K562 (cell line): ENCODE data around the gene PPP1R9A. TPM values are rescaled to one million over a fixed set of nuclear protein-coding genes. Genes with fewer than 3 reads are reported as not detected.

Source experiments
- ATAC-seq: fragments of 200-7000 bp; cut with Tn5 transposase; 3 replicates; pipeline ENCODE4 v1.9.1; 2020; ENCODE audit warnings: moderate library complexity
- BruUV-seq: library from RNA; stranded (reverse); fragments of 400-500 nt; replicated peaks from 2 replicates; lab custom pipeline; 2021; lab: Mats Ljungman, UMichigan
- CTCF ChIA-PET: fragments of 300-600 bp; formaldehyde crosslinking; extraction: SDS; loops from one replicate; lab custom pipeline; 2021; ENCODE audit warnings: low intra/inter-chr PET ratio; lab: Yijun Ruan, JAX
- POLR2A ChIA-PET: fragments of 300-600, 350-650 bp; sonication (Branson Sonifier 250); formaldehyde crosslinking; extraction: SDS; loops from one replicate; lab custom pipeline; 2021; ENCODE audit warnings: antibody characterized with exemption, inconsistent platforms; lab: Yijun Ruan, JAX
- DNase-seq, 4 experiments: peaks; one replicate each; pipeline versions ENCODE4 v3.0.0 to v3.0.0-alpha.2; 2011 to 2018; ENCODE audit warnings: low spot score in 3 of 4, mixed read lengths in 3 of 4; ENCODE audit errors: extremely low read depth in 1 of 4
- FAIRE-seq: peaks from 2 replicates; lab custom pipeline; 2011; peaks lifted over from hg19 to GRCh38; lab: Jason Lieb, UNC
- H2AFZ ChIP-seq: 2 replicates; pipeline ENCODE4 v1.6.0; 2011; ENCODE audit warnings: low read depth, low read length, control low read depth, inconsistent platforms
- H3K27ac ChIP-seq: fragments of 200-600 bp; 3 replicates; pipeline ENCODE4 v1.8.0; 2011; ENCODE audit warnings: low read depth, mild to moderate bottlenecking, control low read depth, inconsistent platforms, low read length, moderate library complexity, mixed read lengths; ENCODE audit errors: extremely low read depth
- H3K27me3 ChIP-seq, 2 experiments: fragments of 300-600 bp in 1 of 2; 2 replicates in 1 of 2; 3 replicates in 1 of 2; pipeline versions ENCODE4 v1.6.0 to v1.8.0; 2011; ENCODE audit warnings: inconsistent platforms in 2 of 2, low read length in 2 of 2, mild to moderate bottlenecking in 1 of 2, mixed read lengths in 1 of 2, moderate library complexity in 1 of 2; ENCODE audit not compliant: control insufficient read depth in 2 of 2, insufficient read depth in 2 of 2
- H3K36me3 ChIP-seq: fragments of 300-600 bp; 3 replicates; pipeline ENCODE4 v1.8.0; 2011; ENCODE audit warnings: mild to moderate bottlenecking, low read length, inconsistent platforms; ENCODE audit not compliant: control insufficient read depth, insufficient read depth
- H3K4me1 ChIP-seq, 2 experiments: fragments of 200-600 bp in 1 of 2; replicated peaks in 1 of 2; 2 replicates in 1 of 2; 3 replicates in 1 of 2; pipeline versions ENCODE4 v1.5.1 to v1.8.0; 2011; ENCODE audit warnings: inconsistent platforms in 2 of 2, low read length in 2 of 2, mild to moderate bottlenecking in 1 of 2, mixed read lengths in 1 of 2, moderate library complexity in 1 of 2; ENCODE audit not compliant: control insufficient read depth in 2 of 2, insufficient read depth in 2 of 2
- H3K4me2 ChIP-seq: 2 replicates; pipeline ENCODE4 v1.6.1; 2011; ENCODE audit warnings: low read length, control low read depth, inconsistent platforms, mixed read lengths; ENCODE audit not compliant: insufficient read depth
- H3K4me3 ChIP-seq: fragments of 200-600 bp; sonication (generic), shearing (Covaris generic); 2 replicates; pipeline ENCODE4 v1.5.1; 2016; ENCODE audit warnings: control low read depth, inconsistent platforms
- H3K79me2 ChIP-seq: fragments of 200-600 bp; 3 replicates; pipeline ENCODE4 v1.8.0; 2011; ENCODE audit warnings: low read length, inconsistent platforms; ENCODE audit not compliant: control insufficient read depth, insufficient read depth
- H3K9ac ChIP-seq, 2 experiments: 2 replicates each; pipeline versions ENCODE4 v1.6.0 to v1.6.1; 2011; ENCODE audit warnings: low read depth in 2 of 2, low read length in 2 of 2, control low read depth in 1 of 2, inconsistent platforms in 1 of 2, mild to moderate bottlenecking in 1 of 2, mixed read lengths in 1 of 2; ENCODE audit not compliant: insufficient read depth in 1 of 2
- H3K9me1 ChIP-seq: one replicate; pipeline ENCODE4 v1.6.0; 2011; ENCODE audit warnings: inconsistent platforms, mild to moderate bottlenecking, low read length, moderate library complexity; ENCODE audit not compliant: control insufficient read depth, insufficient read depth
- H3K9me3 ChIP-seq: replicated peaks from 2 replicates; pipeline ENCODE4 v1.5.1; 2011; ENCODE audit warnings: low read depth, low read length, inconsistent platforms; ENCODE audit not compliant: control insufficient read depth, insufficient read depth
- H4K20me1 ChIP-seq: replicated peaks from 2 replicates; pipeline ENCODE4 v1.6.1; 2011; ENCODE audit warnings: low read length, inconsistent platforms, mixed read lengths; ENCODE audit not compliant: control insufficient read depth, insufficient read depth
- CEBPZ ChIP-seq: fragments of 150-350 bp; IDR thresholded peaks from 2 replicates; pipeline ENCODE4 v1.6.1; 2014; ENCODE audit warnings: low read depth, mild to moderate bottlenecking, low read length, borderline replicate concordance
- CREBBP ChIP-seq: IDR thresholded peaks from one replicate; pipeline ENCODE4 v1.6.1; 2012; ENCODE audit warnings: low read depth, mild to moderate bottlenecking, control low read depth, inconsistent platforms, low read length
- DIDO1 ChIP-seq: fragments of 450-650 bp; IDR thresholded peaks from 2 replicates; pipeline ENCODE4 v1.6.1; 2016; ENCODE audit warnings: low read depth, missing biosample characterization, missing genetic modification characterization
- PTTG1 ChIP-seq: fragments of 450-650 bp; IDR thresholded peaks from 2 replicates; pipeline ENCODE4 v1.6.1; 2016; ENCODE audit warnings: low read depth, mild to moderate bottlenecking, missing genetic modification characterization, missing compliant biosample characterization
- RBBP5 ChIP-seq: fragments of 200-600 bp; sonication (generic); IDR thresholded peaks from 2 replicates; pipeline ENCODE4 v1.6.1; 2012; ENCODE audit warnings: borderline replicate concordance, mild to moderate bottlenecking, low read length, control low read depth, inconsistent platforms; ENCODE audit not compliant: insufficient read depth, poor library complexity, severe bottlenecking
- RBM39 ChIP-seq: fragments of 200-400 bp; formaldehyde crosslinking; optimal IDR thresholded peaks from 2 replicates; pipeline ENCODE3; 2018; ENCODE audit warnings: low read depth, low read length
- ZNF140 ChIP-seq: fragments of 250-450 bp; sonication (Bioruptor Pico); IDR thresholded peaks from 2 replicates; pipeline ENCODE4 v1.8.0; 2021; ENCODE audit warnings: moderate library complexity, mild to moderate bottlenecking, inconsistent platforms
- ZNF324 ChIP-seq: fragments of 250-450 bp; sonication (Bioruptor Pico); IDR thresholded peaks from 2 replicates; pipeline ENCODE4 v1.4.0; 2020; ENCODE audit warnings: mild to moderate bottlenecking
- in situ Hi-C: fragments of 300-500 bp; cut with MboI; formaldehyde crosslinking; loops from 4 replicates; pipeline ENCODE4 v1.15.0; 2018; ENCODE audit warnings: inconsistent platforms, mixed read lengths
- intact Hi-C: fragments of 100-400 bp; cut with micrococcal nuclease; formaldehyde crosslinking; loops from 2 replicates; pipeline ENCODE4 v1.14.2; 2022
- polyA plus RNA-seq, 8 experiments: library from polyadenylated mRNA; depleted of rRNA in 4 of 8; stranded (reverse) in 5 of 8; unstranded in 3 of 8; fragments of >200 nt; fragmentation: Nextera tagmentation in 2 of 8; fragmentation: Illumina TruSeq in 1 of 8; extraction: Ambion mirVana in 2 of 8; extraction: Trizol in 1 of 8; gene quantifications; 2 replicates each; pipeline versions ENCODE4 v1.2.1 to v1.2.3, GENCODE V29; 2011 to 2014; ENCODE audit warnings: inconsistent platforms in 1 of 8, missing spikeins in 1 of 8
- total RNA-seq, 7 experiments: library from RNA; depleted of rRNA in 6 of 7; stranded (reverse); fragments of >200 nt in 6 of 7; fragmentation: Illumina TruSeq in 2 of 7; extraction: Trizol in 2 of 7; gene quantifications; 2 replicates each; pipeline versions ENCODE4 v1.2.1 to v1.2.3, GENCODE V29; 2011 to 2021; ENCODE audit warnings: low replicate concordance in 1 of 7
- TF ChIP-seq, protein P1 (sequence below): fragments of 450-650 bp; IDR thresholded peaks from 2 replicates; pipeline ENCODE4 v1.6.1; 2017; ENCODE audit warnings: antibody characterized with exemption

Gene PPP1R9A
- total and polyA plus RNA-seq, 9 of the 15 experiments (the other 6 are each of a cell fraction or from before 2014, with no cell fraction given), result 0.24 TPM; not detected in 8

DNA sequence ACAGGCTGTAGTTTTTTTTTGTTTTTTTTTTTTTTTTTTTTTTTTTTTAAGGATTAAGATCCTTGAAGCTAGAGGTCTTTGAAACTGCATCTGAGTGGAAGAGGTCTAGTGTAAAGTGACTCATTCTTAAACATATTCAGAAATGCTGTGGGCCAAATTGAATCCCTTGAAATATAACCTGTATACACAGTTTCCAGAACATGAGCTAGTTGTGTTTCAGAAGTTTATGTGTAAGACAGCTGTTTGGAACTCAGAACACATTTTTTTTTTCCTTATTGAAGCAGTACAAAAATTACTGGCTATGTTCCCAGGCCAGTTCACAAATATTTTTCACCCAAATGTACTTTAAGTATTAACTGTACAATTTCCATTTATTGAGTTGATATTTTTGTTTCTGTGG is 67.9 kb downstream of the PPP1R9A start:
- Histone ChIP-seq H3K27ac (no peak overlapping the region), H3K9me3 (no peaks in the 10 kb centered on the region; the same call in 1 of the 2 replicates), H3K4me2 (no peak overlapping the region), H4K20me1 (no peaks in the 10 kb centered on the region), H3K9ac (no peak overlapping the region), H3K4me3 (no peak overlapping the region), H3K36me3 (no peaks in the 10 kb centered on the region), H3K4me1 (no peaks in the 10 kb centered on the region), H3K9me1 (no peaks in the 10 kb centered on the region), H3K79me2 (no peaks in the 10 kb centered on the region), H3K27me3 (no peaks in the 10 kb centered on the region), H2AFZ (no peak overlapping the region)
- FAIRE-seq (no peak), DNase-seq (no peak), ATAC-seq (no peak)
- CTCF ChIA-PET, result no interaction called here
- in situ Hi-C loops, result no loop called here
- BruUV-seq, result no TSS peak
- POLR2A ChIA-PET, result no interaction called here
- TF ChIP-seq ZNF324 (CRISPR knock-in tag) (no peak), CEBPZ (no peak), DIDO1 (tag) (no peak), RBM39 (no peak), CREBBP (no peak), PTTG1 (tag) (no peak), RBBP5 (no peak), ZNF140 (CRISPR knock-in tag) (no peak)
- TF ChIP-seq, protein P1, sequence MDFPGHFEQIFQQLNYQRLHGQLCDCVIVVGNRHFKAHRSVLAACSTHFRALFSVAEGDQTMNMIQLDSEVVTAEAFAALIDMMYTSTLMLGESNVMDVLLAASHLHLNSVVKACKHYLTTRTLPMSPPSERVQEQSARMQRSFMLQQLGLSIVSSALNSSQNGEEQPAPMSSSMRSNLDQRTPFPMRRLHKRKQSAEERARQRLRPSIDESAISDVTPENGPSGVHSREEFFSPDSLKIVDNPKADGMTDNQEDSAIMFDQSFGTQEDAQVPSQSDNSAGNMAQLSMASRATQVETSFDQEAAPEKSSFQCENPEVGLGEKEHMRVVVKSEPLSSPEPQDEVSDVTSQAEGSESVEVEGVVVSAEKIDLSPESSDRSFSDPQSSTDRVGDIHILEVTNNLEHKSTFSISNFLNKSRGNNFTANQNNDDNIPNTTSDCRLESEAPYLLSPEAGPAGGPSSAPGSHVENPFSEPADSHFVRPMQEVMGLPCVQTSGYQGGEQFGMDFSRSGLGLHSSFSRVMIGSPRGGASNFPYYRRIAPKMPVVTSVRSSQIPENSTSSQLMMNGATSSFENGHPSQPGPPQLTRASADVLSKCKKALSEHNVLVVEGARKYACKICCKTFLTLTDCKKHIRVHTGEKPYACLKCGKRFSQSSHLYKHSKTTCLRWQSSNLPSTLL, result no peak
- intact Hi-C loops, result no loop called here
